ENCODE measurements around the gene NOS3.

NOS3 gene

GRCh38 chr7:150953061-150953997, 37.5 kb upstream of the NOS3 start:
- H2AFZ ChIP-seq (ENCODE audit: low read depth, low read length) = no peak overlapping the region
- no peaks in the 10 kb centered on the region for H3K36me3 ChIP-seq (replicated peaks; ENCODE audit: low read depth, low read length)
- no peak overlapping the region for H3K4me3 ChIP-seq (ENCODE audit: low read length)
- no peaks in the 10 kb centered on the region for H3K27me3 ChIP-seq (ENCODE audit: low read depth, low read length)
- no peaks in the 10 kb centered on the region for H3K79me2 ChIP-seq (ENCODE audit: low read length)
- H3K9me3 ChIP-seq (ENCODE audit: insufficient read depth, low read length) = no peaks in the 10 kb centered on the region
- H3K9ac ChIP-seq (ENCODE audit: low read length) = no peak overlapping the region
- H3K27ac ChIP-seq (ENCODE audit: low read length) = no peak overlapping the region
- H3K4me1 ChIP-seq (ENCODE audit: low read length) = no peaks in the 10 kb centered on the region
- TF ChIP-seq CTCF (IDR thresholded peaks at IDR 0.05; ENCODE audit: low read depth, low read length) (no peak), EZH2phosphoT487 (IDR thresholded peaks at IDR 0.05; ENCODE audit: low read depth) (no peak)
- H3K4me2 ChIP-seq (ENCODE audit: low read length) = no peak overlapping the region
- H4K20me1 ChIP-seq (ENCODE audit: insufficient read depth, low read length) = no peaks in the 10 kb centered on the region

GRCh38 chr7:150954201-150954985, 36.4 kb upstream of the NOS3 start:
- no peaks in the 10 kb centered on the region for H3K4me1 ChIP-seq (ENCODE audit: low read length)
- no peaks in the 10 kb centered on the region for H3K36me3 ChIP-seq (replicated peaks; ENCODE audit: low read depth, low read length)
- no peaks in the 10 kb centered on the region for H3K79me2 ChIP-seq (ENCODE audit: low read length)
- no peaks in the 10 kb centered on the region for H3K27me3 ChIP-seq (ENCODE audit: low read depth, low read length)
- no peak overlapping the region for H3K4me3 ChIP-seq (ENCODE audit: low read length)
- no peak overlapping the region for H3K4me2 ChIP-seq (ENCODE audit: low read length)
- no peak overlapping the region for H3K9ac ChIP-seq (ENCODE audit: low read length)
- no peaks in the 10 kb centered on the region for H3K9me3 ChIP-seq (ENCODE audit: insufficient read depth, low read length)
- H2AFZ ChIP-seq (ENCODE audit: low read depth, low read length) = no peak overlapping the region
- TF ChIP-seq EZH2phosphoT487 (IDR thresholded peaks at IDR 0.05; ENCODE audit: low read depth) (no peak), CTCF (IDR thresholded peaks at IDR 0.05; ENCODE audit: low read depth, low read length) (no peak)
- H4K20me1 ChIP-seq (ENCODE audit: insufficient read depth, low read length) = no peaks in the 10 kb centered on the region
- no peak overlapping the region for H3K27ac ChIP-seq (ENCODE audit: low read length)

- Histone ChIP-seq H3K36me3 (replicated peaks; ENCODE audit: low read depth, low read length) (no peaks in the 10 kb centered on the region), H2AFZ (ENCODE audit: low read depth, low read length) (no peak overlapping the region), H4K20me1 (ENCODE audit: insufficient read depth, low read length) (no peaks in the 10 kb centered on the region), H3K79me2 (ENCODE audit: low read length) (no peaks in the 10 kb centered on the region), H3K9me3 (ENCODE audit: insufficient read depth, low read length) (no peaks in the 10 kb centered on the region), H3K27me3 (ENCODE audit: low read depth, low read length) (no peaks in the 10 kb centered on the region), H3K4me2 (ENCODE audit: low read length) (no peak overlapping the region), H3K9ac (ENCODE audit: low read length) (no peak overlapping the region), H3K4me3 (ENCODE audit: low read length) (no peak overlapping the region), H3K27ac (ENCODE audit: low read length) (no peak overlapping the region), H3K4me1 (ENCODE audit: low read length) (no peaks in the 10 kb centered on the region)
- TF ChIP-seq CTCF (IDR thresholded peaks at IDR 0.05; ENCODE audit: low read depth, low read length) = no peak
- TF ChIP-seq EZH2phosphoT487 (IDR thresholded peaks at IDR 0.05; ENCODE audit: low read depth) = no peak
Measured at GRCh38 chr7:150954986-150955518, 35.8 kb upstream of the NOS3 start.

Data from OCI-LY3 (cell line).